ENCODE data around the gene MAMDC4.

GRCh38 chr9:136845465-136846260 is 6.5 kb upstream of the MAMDC4 start:
- no peak for TF ChIP-seq CTCF (IDR thresholded peaks at IDR 0.05)
- no peak for TF ChIP-seq POLR2A (IDR thresholded peaks at IDR 0.05)
- TF ChIP-seq POLR2AphosphoS5 (IDR thresholded peaks at IDR 0.05), result no peak

All from sigmoid colon (tissue), 4 donors.